GM18505 (cell line): ENCODE results near the gene HHAT.

ENCODE experiments used
- ATAC-seq: cut with Tn5 transposase; IDR thresholded peaks from one replicate; pipeline ENCODE4 v1.9.1; 2021; ENCODE audit not compliant: unreplicated experiment
- POLR2A ChIP-seq: IDR thresholded peaks from 4 replicates; pipeline ENCODE4 v1.6.1; 2011; ENCODE audit warnings: borderline replicate concordance; ENCODE audit not compliant: insufficient read depth, insufficient read length; ENCODE audit errors: extremely low read depth

The HHAT gene

DNA sequence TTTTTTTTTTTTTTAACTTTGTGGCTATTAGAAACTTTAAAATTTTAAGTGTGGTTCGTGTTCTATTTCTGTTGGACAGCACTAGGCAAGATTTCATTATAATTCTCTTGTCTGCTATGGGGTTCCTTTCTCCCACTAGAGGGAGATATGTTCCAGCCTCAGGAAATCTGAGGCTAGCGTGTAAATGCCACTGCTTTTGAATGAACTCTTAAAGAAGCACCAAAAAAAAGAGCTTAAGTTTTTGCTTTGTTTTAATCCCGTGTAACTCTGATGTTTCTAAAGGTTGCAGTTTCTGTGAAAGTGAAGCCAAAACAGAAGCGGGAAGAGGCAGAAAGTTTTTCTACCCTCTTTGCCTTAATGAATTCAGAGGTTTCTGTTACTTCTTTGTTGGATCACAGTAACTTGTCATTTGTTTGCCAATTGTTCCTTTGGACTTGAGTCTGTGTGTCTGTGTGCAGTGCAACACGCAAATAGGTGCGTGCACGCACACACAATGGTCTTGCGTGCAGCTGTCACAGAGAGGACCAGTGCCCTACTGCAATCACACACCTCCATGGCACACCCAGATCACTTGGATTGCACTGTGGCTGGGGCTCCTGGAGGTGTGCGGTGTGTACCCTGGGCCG is 32.3 kb downstream of the HHAT start:
- TF ChIP-seq POLR2A: no peak
- no peak for ATAC-seq

DNA sequence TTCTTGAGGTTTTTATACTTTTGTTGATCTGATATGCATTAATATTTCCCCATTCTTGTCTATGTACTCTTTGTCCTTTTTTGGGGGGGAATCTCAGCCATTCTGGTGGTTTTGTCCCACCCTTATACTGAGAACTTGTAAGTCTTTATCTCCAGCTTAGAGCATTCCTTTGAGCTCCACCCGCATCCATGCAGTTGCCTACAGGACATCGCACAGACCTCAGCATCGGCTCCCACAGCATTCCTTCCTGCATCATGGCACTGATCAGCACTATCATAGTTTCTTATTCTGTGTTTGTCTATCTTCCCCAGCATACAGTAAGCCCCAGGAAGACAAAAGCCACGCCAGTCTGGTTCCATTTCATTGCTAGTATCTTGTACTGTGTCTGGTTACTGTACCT is 33.0 kb downstream of the HHAT start:
- ATAC-seq: no peak
- no peak for TF ChIP-seq POLR2A

DNA sequence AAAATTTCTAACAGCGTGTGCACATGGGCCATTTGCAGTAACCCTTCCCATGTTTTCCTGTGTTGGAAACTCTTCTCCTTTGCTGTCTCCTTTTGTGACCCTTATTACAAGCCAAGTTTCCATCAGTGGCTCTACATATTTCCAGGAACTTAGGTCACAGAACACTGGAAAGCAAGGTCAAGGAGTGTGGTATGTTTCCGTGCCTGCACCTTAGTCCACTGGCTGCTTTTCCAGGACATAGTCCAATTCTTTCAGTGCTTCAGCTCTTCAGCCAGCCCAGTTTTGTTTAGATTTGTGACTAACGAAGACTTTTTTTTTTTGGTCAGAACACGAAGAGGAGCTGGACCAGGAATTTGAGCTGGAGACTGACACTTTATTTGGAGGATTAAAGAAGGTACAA is 33.8 kb downstream of the HHAT start:
- no peak for ATAC-seq

DNA sequence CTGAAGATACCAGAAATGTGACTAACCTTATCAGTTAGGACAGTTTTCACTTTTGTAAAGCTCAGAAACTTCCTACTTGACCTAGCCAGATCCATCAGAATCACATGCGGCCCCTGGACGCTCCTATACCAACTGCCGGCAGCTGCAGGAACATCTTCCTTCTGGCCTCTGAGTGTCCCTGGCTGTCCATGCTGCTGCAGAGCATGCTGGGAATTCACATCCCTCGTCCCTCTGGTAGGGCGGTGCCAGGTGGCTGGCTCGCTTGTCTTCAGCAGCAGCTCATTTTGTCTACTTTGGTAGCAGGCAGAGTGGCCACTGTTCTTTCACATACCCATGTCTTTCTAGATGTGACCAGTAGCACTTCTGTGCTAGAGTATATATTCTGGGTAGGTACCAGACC is 34.4 kb downstream of the HHAT start:
- ATAC-seq: no peak
- TF ChIP-seq POLR2A: no peak

More for the DNA sequence above, 33.8 kb downstream of the HHAT start:
- no peak for TF ChIP-seq POLR2A

DNA sequence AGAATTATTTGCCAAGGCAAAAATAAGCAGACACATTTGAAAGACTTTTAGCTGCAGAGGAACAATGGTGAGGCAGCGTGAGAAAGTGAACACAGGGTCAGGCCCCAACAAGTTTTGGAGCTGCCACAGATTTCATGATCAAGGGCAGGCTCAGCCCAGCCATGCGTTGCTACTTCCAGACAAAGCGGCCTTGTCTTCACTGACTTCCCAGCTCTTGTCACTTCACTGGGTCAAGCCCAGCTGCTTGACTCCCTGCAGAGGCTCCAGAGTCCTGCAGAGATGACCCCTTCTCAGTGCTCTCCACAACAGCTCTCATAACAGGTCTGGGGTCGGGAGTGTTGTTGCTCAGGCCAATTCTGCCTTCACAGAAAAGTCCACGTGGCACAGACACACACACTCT is 35.8 kb downstream of the HHAT start:
- ATAC-seq: no peak
- TF ChIP-seq POLR2A: no peak

DNA sequence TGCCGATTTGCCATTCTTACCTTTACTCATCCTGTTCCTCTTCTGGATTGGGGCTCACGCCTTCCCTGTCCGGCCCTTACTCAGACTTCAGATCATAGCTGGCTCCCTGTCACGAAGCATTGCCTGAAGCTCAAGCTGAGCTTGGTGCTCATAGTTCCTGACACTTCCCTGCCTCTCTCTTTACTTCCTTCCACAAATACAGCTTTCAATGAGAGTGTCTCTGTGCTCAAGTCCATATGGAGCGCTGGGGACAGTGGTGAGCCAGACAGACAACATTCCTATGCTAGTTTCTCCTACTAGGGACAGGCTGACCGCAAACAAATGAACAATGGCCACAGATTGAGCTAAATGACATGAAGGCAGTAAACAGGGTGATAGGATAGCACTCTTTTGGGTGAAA is 38.1 kb downstream of the HHAT start:
- ATAC-seq: no peak
- TF ChIP-seq POLR2A: no peak

DNA sequence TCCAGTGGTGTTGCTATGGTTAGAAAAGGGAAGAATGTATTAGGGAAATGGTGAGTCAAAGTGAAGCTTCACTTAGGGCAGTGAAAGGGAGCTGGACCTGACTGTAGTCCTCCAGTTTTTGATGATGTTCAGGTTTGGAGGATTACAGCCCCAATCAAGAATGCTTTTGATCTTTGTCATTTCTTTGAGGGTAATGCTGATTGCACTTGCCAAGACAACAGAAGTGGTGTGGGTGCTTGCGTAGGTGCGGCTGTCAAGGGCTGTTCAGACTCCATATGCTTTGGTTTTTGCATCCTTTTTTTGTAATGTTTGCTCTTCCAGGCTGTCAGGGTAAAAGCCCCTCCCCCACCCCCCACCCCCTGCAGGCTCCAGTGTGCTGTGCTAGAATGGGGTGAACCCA is 38.9 kb downstream of the HHAT start:
- no peak for ATAC-seq
- no peak for TF ChIP-seq POLR2A

DNA sequence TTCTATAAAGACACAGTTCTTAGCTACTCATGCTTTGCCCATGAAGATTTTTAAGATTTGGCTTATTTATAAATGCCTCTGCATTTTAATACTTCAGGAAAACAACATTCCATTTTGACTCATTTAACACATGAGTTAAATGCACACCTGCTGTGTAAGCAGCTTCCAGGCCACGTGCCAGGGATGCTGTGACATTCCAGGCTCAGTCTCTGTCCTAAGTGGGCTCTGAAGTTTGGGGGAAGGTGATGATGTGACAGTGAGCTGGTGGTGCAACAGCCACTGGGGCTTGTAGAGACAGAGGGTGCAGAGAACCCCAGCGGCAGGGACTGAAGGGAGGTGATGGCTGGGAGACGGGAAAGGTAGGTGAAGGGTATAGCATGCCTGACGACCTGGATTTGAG is 40.7 kb downstream of the HHAT start:
- TF ChIP-seq POLR2A: no peak
- no peak for ATAC-seq

DNA sequence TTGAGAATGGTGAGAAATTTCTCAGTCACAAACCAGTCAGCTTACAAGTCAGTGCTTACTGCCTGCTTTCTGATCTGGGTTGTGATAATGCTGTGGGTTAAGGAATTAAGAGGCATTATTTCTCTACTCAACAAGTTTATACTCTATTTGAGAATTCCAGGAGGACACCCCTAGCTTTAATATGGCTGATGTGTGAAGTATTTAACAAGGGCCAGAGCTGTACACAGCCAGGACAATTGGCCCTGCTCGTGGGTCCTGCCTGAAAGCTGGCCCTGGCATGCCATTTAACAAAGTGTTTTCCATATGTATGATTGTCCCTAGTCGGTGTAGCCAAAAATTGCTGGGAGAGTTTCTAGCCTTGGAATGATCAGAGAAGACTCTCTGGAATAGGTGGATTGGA is 43.2 kb downstream of the HHAT start:
- no peak for TF ChIP-seq POLR2A
- no peak for ATAC-seq

DNA sequence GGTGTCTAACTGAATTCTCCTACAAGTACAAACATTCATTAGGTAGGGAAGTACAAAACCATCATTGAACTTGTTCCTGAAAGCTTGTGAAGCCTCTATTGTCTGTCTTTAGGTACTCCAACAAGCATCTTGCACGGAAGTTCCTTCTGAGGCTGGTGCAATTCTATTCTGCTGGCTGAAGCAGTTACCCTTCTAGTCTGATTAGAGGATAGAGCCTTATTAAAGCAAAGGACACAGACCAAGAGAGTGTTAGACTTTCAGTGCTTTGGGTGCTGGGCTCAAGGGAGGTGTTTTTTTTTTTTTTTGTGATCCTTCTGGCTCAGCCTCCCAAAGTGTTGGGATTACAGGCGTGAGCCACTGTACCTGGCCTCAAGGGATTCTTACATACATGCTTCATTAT is 43.8 kb downstream of the HHAT start:
- TF ChIP-seq POLR2A: no peak
- no peak for ATAC-seq

DNA sequence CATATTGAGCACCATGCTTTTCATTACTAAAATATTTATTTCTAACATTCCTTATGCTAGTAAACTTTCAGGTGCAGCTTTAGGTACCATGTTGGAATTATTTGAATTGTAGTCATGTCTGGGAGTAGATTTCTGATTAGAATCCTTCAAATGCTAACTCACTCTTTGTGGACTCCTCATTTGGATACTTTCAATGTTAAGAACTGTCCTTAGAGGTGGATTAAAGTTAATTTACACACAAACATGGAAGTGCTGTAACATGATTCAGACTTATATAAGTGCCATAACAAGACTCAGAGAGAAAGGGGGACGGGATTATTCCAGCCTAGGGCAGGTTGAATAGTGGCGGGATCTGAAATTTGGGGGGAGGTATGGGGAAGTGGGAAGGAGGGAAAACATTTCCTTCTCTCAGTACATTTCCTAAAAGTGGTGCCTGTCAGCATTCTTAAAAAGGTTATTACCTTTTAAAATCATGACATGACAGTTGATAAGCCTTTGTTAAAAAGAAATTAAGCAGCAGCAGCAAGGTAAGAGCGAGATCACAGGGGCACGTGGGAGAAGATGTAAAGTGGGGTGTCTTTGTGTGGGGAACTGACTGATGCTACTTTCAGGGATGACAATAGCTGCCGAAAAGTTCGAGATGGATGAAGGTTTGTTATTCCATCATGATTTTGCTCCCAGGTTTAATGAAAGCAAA is 44.4 kb downstream of the HHAT start:
- TF ChIP-seq POLR2A: no peak
- no peak for ATAC-seq

DNA sequence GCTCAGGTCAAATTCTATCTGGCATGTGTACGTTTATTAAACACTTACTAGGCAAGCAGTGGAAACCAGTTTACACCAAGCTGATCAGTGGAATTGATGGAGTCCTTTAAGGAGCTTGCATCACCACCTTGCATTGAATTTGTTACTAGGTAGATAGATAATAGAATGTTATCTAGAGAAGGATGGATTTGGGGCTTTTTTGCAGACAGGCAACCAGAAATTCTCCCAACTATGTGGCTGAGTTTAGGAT is 44.9 kb downstream of the HHAT start:
- no peak for TF ChIP-seq POLR2A
- no peak for ATAC-seq

DNA sequence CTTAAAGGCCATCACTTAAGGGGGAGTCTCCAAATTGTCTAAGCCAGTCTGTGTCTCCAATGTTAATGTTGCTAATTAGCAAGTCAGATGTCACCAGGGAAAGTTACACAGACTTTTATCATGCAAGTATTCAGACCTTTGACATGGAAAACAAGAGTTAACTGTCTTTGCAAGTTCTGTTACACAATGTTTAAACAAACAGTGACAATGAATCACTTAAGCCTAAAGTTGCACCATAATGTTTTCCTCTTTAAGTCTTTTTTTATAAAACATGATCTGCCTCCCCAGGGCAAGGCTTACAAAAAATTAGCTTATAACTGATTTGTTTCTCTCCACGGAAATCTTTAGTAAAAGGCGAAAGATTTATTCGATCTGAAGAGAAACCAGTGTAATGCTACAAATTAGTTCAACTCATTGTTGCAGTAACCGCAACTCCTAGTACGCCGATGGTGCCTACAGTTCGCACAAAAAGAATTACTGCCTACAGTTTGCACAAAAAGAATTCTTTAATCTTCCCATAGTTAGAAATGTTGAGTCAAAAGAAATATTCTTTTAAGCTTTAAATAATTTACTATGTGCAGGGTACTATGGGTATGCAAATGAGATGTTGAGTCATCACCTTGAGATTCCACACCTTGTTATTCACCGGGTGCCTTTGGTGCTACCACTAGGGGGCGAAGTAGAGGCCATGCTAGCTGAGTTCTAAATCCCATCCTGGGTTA is 45.3 kb downstream of the HHAT start:
- ATAC-seq: peak; percentile 68
- peak; percentile 94 for TF ChIP-seq POLR2A

DNA sequence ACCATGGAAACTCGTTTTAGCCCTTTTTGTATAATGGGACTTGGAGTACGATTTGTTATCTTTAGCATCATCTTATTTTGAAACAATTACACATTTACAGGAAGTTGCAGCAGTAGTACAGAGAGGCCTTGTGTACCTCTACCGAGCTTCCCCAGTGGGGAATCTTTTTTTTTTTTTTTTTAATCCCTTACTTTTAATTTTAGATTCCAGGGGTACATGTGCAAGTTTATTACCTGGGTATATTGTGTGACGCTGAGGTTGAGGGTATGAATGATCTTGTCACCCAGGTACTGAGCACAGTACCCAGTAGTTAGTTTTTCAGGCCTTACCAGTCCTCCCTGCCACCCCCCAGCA is 45.9 kb downstream of the HHAT start:
- no peak for ATAC-seq
- TF ChIP-seq POLR2A: no peak

DNA sequence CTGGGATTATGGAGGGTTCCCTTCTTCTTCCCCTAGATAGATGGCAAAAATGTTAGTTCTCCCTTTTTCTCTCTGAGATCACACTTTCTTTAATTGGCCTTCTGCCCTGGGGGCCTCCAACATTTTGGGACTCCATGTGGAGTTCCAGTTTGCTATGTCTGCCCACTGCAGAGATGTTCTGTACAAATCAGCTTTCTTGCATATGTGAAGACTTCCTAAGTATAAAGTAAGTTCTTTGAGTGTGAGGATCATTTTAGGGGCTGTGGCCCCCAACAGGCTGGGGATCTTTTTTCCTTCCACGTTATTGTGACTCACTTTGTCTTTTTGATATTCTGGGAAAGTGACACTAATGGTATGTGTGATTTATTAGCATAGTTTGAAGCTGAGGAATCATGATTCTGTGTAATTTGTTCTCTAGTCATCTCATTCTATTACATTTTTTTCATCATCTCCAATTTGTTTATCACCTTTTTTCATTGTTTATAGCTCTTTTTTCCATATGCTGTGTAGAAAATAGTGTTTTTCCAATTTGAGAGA is 48.2 kb downstream of the HHAT start:
- ATAC-seq: no peak
- no peak for TF ChIP-seq POLR2A

DNA sequence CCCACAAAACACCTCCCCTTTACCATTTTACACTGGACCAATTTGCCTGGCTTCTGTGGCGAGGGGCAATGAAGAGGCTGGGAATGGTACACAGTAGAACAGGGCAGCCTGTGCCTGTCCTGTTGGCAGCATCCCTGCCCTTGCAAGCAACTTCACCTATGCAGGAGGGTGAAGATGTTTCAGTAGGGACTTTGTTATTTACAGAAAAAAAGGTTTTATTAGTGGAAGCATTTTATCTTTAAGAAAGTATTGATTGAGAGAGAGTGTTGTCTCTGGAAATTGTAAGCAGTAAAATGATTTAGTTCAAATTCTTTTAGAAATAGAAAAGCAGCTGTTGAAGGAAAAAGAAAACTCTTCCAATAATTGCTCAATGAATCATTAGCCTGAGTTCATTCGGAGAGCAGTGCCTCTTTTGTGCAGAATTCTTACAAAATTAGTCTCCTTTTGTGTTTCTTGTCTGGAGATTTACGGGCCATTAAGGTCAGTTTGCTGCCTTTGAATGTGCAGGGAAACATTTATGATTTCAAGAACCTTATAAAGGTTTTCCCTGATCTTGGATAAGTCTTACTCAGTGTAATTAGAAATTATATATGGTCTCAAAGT is 49.1 kb downstream of the HHAT start:
- ATAC-seq: no peak
- TF ChIP-seq POLR2A: no peak
